Measurements from ENCODE around the gene DNM1L. TPM values are rescaled to one million over a fixed set of nuclear protein-coding genes. Genes with fewer than 3 reads are reported as not detected.
"Not testable (repeated sequence)": the region's sequence is repeated elsewhere in the genome, so short reads cannot be mapped to it uniquely, and the experiment has no call there.

DNM1L gene
- total and polyA plus RNA-seq, 2 donors: 36.7 to 37.4 TPM

DNA sequence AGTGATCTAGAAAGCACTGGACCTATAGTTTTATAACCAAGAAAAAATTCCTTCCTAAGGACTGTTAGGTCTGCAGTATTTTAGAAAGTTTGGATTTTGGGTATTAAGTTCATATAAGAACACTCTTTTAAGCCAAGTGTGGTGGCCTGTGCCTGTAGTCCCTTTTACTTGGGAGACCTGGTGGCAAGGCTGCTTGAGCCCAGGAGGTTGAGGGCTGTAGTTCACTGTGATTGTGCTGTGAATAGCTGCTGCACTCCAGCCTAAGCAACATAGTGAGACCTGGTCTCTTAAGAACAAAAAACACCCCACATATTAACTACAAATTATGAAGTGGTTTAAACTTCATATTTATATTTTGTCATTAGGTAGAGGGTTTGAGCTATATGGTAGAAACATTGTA lies 9.7 kb downstream of the DNM1L start:
- no peak overlapping the region for H3K27ac ChIP-seq (ENCODE audit: low read depth in 1 of 2, low read length in 1 of 2)
- H3K9me3 ChIP-seq (ENCODE audit: control insufficient read depth in 2 of 2, insufficient read depth in 1 of 2, low read length in 1 of 2): no peaks in the 10 kb centered on the region
- no peaks in the 10 kb centered on the region for H3K27me3 ChIP-seq (ENCODE audit: control insufficient read depth in 2 of 2, insufficient read depth in 1 of 2, low read length in 1 of 2)
- H3K4me1 ChIP-seq (ENCODE audit: control insufficient read depth in 2 of 2, insufficient read depth in 2 of 2, low read length in 2 of 2): no peaks in the 10 kb centered on the region
- peaks cover 0 to 3% of the 10 kb centered on the region in 2 donors for H3K36me3 ChIP-seq (ENCODE audit: control insufficient read depth in 2 of 2, insufficient read depth in 2 of 2, low read length in 1 of 2)
- DNase-seq (ENCODE audit: low read depth in 6 of 9, low spot score in 9 of 9): no peak
- H3K4me3 ChIP-seq (ENCODE audit: low read length in 2 of 2): no peak overlapping the region

DNA sequence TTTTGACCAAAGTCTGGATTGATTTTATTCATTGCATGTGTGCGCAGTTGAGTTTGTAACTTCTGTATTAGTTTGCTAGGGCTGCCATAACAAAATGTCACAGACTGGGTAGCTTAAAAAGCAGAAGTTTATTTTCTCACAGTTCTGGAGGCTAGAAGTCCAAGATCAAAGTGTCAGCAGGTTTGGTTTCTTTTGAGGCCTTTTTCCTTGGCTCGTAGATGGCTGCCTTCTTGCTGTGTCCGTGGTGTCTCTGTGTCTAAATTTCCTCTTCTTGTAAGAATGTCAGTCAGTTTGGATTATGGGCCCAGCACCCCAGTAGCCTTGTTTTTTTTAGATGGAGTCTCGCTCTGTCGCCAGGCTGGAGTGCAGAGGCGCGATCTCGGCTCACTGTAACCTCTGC lies 11.8 kb downstream of the DNM1L start:
- Histone ChIP-seq H3K4me3 (ENCODE audit: low read length in 2 of 2) (no peak overlapping the region), H3K9me3 (ENCODE audit: control insufficient read depth in 2 of 2, insufficient read depth in 1 of 2, low read length in 1 of 2) (no peaks in the 10 kb centered on the region), H3K36me3 (ENCODE audit: control insufficient read depth in 2 of 2, insufficient read depth in 2 of 2, low read length in 1 of 2) (no peaks in the 10 kb centered on the region), H3K27ac (ENCODE audit: low read depth in 1 of 2, low read length in 1 of 2) (no peak overlapping the region), H3K27me3 (ENCODE audit: control insufficient read depth in 2 of 2, insufficient read depth in 1 of 2, low read length in 1 of 2) (no peaks in the 10 kb centered on the region), H3K4me1 (ENCODE audit: control insufficient read depth in 2 of 2, insufficient read depth in 2 of 2, low read length in 2 of 2) (no peaks in the 10 kb centered on the region)
- 96% methylated on average over 8 of the region's 8 CpGs for WGBS
- no peak for DNase-seq (ENCODE audit: low read depth in 6 of 9, low spot score in 9 of 9)

DNA sequence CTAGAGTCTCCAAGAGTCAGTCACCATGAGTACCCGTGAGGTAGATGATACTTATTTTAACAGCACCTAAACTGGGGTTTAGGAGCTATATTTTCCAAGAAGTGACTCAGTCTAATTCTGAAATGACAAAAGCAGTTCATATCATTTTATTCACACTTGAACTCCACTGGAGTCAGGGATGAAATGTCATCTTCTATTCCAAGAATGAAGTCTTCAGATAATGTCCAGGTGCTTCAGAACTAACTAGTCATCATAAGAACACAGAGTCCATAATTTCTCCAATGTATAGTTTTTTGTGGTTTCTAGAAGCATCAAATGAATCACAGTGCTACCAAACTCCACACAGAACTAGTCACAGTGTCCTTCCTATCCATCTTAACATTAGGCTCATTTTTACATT lies 13.3 kb downstream of the DNM1L start:
- H3K4me3 ChIP-seq (ENCODE audit: low read length in 2 of 2): no peak overlapping the region
- no peaks in the 10 kb centered on the region for H3K9me3 ChIP-seq (ENCODE audit: control insufficient read depth in 2 of 2, insufficient read depth in 1 of 2, low read length in 1 of 2)
- no peaks in the 10 kb centered on the region for H3K36me3 ChIP-seq (ENCODE audit: control insufficient read depth in 2 of 2, insufficient read depth in 2 of 2, low read length in 1 of 2)
- H3K27me3 ChIP-seq (ENCODE audit: control insufficient read depth in 2 of 2, insufficient read depth in 1 of 2, low read length in 1 of 2): no peaks in the 10 kb centered on the region
- WGBS: 97% methylated on average over 1 of the region's 1 CpG
- no peak overlapping the region for H3K27ac ChIP-seq (ENCODE audit: low read depth in 1 of 2, low read length in 1 of 2)
- no peaks in the 10 kb centered on the region for H3K4me1 ChIP-seq (ENCODE audit: control insufficient read depth in 2 of 2, insufficient read depth in 2 of 2, low read length in 2 of 2)
- DNase-seq (ENCODE audit: low read depth in 6 of 9, low spot score in 9 of 9): no peak

DNA sequence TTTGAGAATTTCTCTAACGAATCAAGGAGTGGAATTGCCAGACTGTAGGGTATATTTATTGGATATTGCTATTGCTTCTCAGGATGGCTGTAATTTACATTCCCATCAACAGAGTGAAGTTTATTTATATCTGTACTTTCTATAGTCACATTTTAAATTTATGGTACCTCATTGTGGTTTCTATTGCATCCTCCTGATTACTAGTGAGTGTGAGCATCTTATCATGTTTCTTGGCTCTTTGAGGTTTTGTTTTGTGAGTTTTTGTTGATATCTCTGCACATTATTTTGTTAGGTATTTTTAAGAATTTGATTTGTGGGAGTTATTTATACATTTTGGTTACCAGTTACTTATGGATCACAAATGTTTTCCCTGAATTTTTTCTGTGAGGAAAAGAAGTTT lies 13.9 kb downstream of the DNM1L start:
- Histone ChIP-seq H3K27ac (ENCODE audit: low read depth in 1 of 2, low read length in 1 of 2) (no peak overlapping the region), H3K4me1 (ENCODE audit: control insufficient read depth in 2 of 2, insufficient read depth in 2 of 2, low read length in 2 of 2) (no peaks in the 10 kb centered on the region), H3K36me3 (ENCODE audit: control insufficient read depth in 2 of 2, insufficient read depth in 2 of 2, low read length in 1 of 2) (no peaks in the 10 kb centered on the region), H3K4me3 (ENCODE audit: low read length in 2 of 2) (no peak overlapping the region), H3K9me3 (ENCODE audit: control insufficient read depth in 2 of 2, insufficient read depth in 1 of 2, low read length in 1 of 2) (no peaks in the 10 kb centered on the region), H3K27me3 (ENCODE audit: control insufficient read depth in 2 of 2, insufficient read depth in 1 of 2, low read length in 1 of 2) (no peaks in the 10 kb centered on the region)
- 71% methylated on average over 1 of the region's 1 CpG for WGBS
- no peak for DNase-seq (ENCODE audit: low read depth in 6 of 9, low spot score in 9 of 9)

DNA sequence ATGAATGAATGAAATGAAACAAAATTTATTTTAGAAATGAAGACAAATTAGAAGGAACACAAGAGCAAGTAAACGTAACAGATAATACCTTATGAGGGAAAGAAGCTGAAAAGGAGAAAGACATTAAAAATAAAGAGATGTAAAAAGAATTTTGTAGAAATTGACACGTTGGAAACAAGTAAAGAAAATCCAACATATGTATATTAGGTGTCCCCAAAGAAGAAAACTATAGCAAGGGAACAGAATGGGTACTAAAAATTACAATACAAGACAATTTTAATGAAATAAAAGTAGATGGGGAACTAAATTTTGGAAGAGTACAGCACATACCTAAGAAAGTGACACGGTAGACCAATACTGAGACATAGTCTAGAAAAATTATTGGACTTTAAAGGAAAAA lies 16.7 kb downstream of the DNM1L start:
- no peak for DNase-seq (ENCODE audit: low read depth in 6 of 9, low spot score in 9 of 9)
- H3K9me3 ChIP-seq (ENCODE audit: control insufficient read depth in 2 of 2, insufficient read depth in 1 of 2, low read length in 1 of 2): no peaks in the 10 kb centered on the region
- WGBS: 98% methylated on average over 3 of the region's 3 CpGs
- no peaks in the 10 kb centered on the region for H3K36me3 ChIP-seq (ENCODE audit: control insufficient read depth in 2 of 2, insufficient read depth in 2 of 2, low read length in 1 of 2)
- H3K4me3 ChIP-seq (ENCODE audit: low read length in 2 of 2): no peak overlapping the region
- no peaks in the 10 kb centered on the region for H3K27me3 ChIP-seq (ENCODE audit: control insufficient read depth in 2 of 2, insufficient read depth in 1 of 2, low read length in 1 of 2)
- H3K4me1 ChIP-seq (ENCODE audit: control insufficient read depth in 2 of 2, insufficient read depth in 2 of 2, low read length in 2 of 2): no peaks in the 10 kb centered on the region
- H3K27ac ChIP-seq (ENCODE audit: low read depth in 1 of 2, low read length in 1 of 2): no peak overlapping the region

DNA sequence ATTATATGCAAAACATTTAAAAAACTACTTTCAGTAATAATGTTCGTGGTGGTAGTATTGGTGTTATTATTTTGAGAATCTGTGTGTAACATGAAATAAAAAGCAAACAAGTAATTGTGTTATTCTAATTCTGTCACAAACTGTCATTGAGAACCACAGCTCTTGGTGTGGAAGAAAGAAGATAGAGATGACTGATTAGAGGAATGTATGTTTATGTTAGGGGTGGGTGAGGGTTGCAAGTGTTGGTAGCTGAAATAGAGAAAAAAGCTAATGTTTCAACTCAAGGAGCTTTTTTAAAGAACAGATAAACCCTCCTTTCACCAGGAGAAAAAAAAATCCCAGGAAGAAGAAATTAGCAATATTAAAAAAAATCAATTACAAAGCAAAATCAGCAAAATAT lies 18.3 kb downstream of the DNM1L start:
- Histone ChIP-seq H3K27ac (ENCODE audit: low read depth in 1 of 2, low read length in 1 of 2) (no peak overlapping the region), H3K4me3 (ENCODE audit: low read length in 2 of 2) (no peak overlapping the region), H3K4me1 (ENCODE audit: control insufficient read depth in 2 of 2, insufficient read depth in 2 of 2, low read length in 2 of 2) (no peaks in the 10 kb centered on the region), H3K36me3 (ENCODE audit: control insufficient read depth in 2 of 2, insufficient read depth in 2 of 2, low read length in 1 of 2) (no peaks in the 10 kb centered on the region), H3K9me3 (ENCODE audit: control insufficient read depth in 2 of 2, insufficient read depth in 1 of 2, low read length in 1 of 2) (no peaks in the 10 kb centered on the region), H3K27me3 (ENCODE audit: control insufficient read depth in 2 of 2, insufficient read depth in 1 of 2, low read length in 1 of 2) (no peaks in the 10 kb centered on the region)
- no peak for DNase-seq (ENCODE audit: low read depth in 6 of 9, low spot score in 9 of 9)
- WGBS: 96% methylated on average over 1 of the region's 1 CpG

DNA sequence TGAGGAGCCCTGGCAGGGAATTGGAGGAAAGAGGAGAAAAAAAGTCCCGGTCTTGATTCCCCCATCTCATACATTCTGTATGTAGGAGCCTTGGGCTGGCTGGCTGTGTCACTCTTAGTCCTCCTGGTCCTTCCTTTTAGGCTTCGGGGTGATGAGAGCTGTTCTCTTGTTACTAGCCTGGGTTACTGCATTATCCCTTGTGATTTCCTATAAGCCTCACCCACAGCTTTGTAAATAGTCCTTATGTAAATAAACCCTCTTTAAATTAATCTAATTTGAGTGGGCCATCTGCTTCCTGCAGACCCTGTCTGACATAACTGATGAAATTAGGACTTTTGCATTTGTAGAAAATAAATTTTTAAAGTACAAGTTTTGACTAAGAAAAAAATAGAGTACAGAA lies 19.2 kb downstream of the DNM1L start:
- no peaks in the 10 kb centered on the region for H3K4me1 ChIP-seq (ENCODE audit: control insufficient read depth in 2 of 2, insufficient read depth in 2 of 2, low read length in 2 of 2)
- H3K9me3 ChIP-seq (ENCODE audit: control insufficient read depth in 2 of 2, insufficient read depth in 1 of 2, low read length in 1 of 2): no peaks in the 10 kb centered on the region
- WGBS: 87% methylated on average over 2 of the region's 2 CpGs
- no peak overlapping the region for H3K4me3 ChIP-seq (ENCODE audit: low read length in 2 of 2)
- H3K27me3 ChIP-seq (ENCODE audit: control insufficient read depth in 2 of 2, insufficient read depth in 1 of 2, low read length in 1 of 2): no peaks in the 10 kb centered on the region
- no peak for DNase-seq (ENCODE audit: low read depth in 6 of 9, low spot score in 9 of 9)
- no peak overlapping the region for H3K27ac ChIP-seq (ENCODE audit: low read depth in 1 of 2, low read length in 1 of 2)
- H3K36me3 ChIP-seq (ENCODE audit: control insufficient read depth in 2 of 2, insufficient read depth in 2 of 2, low read length in 1 of 2): no peaks in the 10 kb centered on the region

DNA sequence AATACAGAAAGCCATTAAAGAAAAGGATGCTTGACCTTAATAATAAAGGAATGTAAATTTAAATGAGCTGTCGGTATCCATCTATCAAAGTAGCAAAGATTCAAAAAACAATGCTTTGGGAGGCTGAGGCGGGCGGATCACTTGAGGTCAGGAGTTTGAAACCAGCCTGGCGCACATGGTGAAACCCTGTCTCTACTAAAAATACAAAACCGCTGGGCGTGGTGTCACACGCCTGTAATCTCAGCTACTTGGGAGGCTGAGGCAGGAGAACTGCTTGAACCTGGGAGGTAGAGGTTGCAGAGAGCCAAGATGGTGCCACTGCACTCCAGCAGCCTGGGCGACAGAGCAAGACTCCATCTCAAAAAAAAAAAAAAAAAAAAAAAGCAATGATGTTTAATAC lies 20.3 kb downstream of the DNM1L start:
- H3K27me3 ChIP-seq (ENCODE audit: control insufficient read depth in 2 of 2, insufficient read depth in 1 of 2, low read length in 1 of 2); H3K9me3 ChIP-seq (ENCODE audit: control insufficient read depth in 2 of 2, insufficient read depth in 1 of 2, low read length in 1 of 2); H3K36me3 ChIP-seq (ENCODE audit: control insufficient read depth in 2 of 2, insufficient read depth in 2 of 2, low read length in 1 of 2); DNase-seq (ENCODE audit: low read depth in 6 of 9, low spot score in 9 of 9); H3K4me3 ChIP-seq (ENCODE audit: low read length in 2 of 2); H3K27ac ChIP-seq (ENCODE audit: low read depth in 1 of 2, low read length in 1 of 2); H3K4me1 ChIP-seq (ENCODE audit: control insufficient read depth in 2 of 2, insufficient read depth in 2 of 2, low read length in 2 of 2): not testable (repeated sequence)
- WGBS: 98% methylated on average over 8 of the region's 8 CpGs

DNA sequence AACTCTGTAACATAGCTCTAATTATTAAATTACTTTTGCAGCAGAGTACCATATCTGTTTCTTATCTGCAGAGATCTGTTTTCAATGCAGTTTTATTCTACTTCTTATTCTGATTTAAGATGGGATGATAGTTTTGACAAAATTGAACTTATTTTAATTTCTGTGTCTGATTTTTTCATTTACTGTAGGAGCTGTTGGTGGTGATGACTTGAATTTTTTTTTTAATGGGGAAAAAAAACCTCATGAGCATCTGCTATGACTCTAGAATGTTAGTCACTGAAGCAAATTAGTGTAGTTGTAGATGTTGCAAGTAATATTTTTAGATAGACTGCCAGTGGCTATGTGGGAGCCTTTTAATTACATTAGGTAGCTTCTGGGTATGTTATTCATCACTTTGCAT lies 23.4 kb downstream of the DNM1L start:
- Histone ChIP-seq H3K4me1 (ENCODE audit: control insufficient read depth in 2 of 2, insufficient read depth in 2 of 2, low read length in 2 of 2) (no peaks in the 10 kb centered on the region), H3K4me3 (ENCODE audit: low read length in 2 of 2) (no peak overlapping the region), H3K27ac (ENCODE audit: low read depth in 1 of 2, low read length in 1 of 2) (no peak overlapping the region), H3K27me3 (ENCODE audit: control insufficient read depth in 2 of 2, insufficient read depth in 1 of 2, low read length in 1 of 2) (no peaks in the 10 kb centered on the region), H3K9me3 (ENCODE audit: control insufficient read depth in 2 of 2, insufficient read depth in 1 of 2, low read length in 1 of 2) (no peaks in the 10 kb centered on the region), H3K36me3 (ENCODE audit: control insufficient read depth in 2 of 2, insufficient read depth in 2 of 2, low read length in 1 of 2) (peaks cover 0 to 6% of the 10 kb centered on the region in 2 donors)
- DNase-seq (ENCODE audit: low read depth in 6 of 9, low spot score in 9 of 9): no peak

DNA sequence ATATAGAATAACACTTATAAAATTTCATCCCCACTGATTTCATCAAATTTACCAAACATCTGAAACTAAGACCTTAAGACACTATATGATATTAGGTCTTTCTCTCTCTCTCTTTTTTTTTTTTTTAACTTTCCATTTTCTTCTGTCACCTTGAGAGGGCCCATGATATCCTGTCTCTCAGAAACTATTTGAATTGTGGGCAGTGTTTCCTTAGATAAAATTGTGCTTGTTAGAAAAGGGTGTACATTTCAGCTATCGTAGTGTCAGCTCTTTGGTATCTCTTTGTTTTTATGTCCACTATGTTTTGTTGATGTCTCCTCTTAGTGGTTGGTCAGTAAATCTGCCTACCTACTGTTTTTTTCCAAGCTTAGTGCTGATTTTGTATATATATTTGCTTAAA lies 23.8 kb downstream of the DNM1L start:
- Histone ChIP-seq H3K9me3 (ENCODE audit: control insufficient read depth in 2 of 2, insufficient read depth in 1 of 2, low read length in 1 of 2) (no peaks in the 10 kb centered on the region), H3K27me3 (ENCODE audit: control insufficient read depth in 2 of 2, insufficient read depth in 1 of 2, low read length in 1 of 2) (no peaks in the 10 kb centered on the region), H3K27ac (ENCODE audit: low read depth in 1 of 2, low read length in 1 of 2) (no peak overlapping the region), H3K4me3 (ENCODE audit: low read length in 2 of 2) (no peak overlapping the region), H3K4me1 (ENCODE audit: control insufficient read depth in 2 of 2, insufficient read depth in 2 of 2, low read length in 2 of 2) (no peaks in the 10 kb centered on the region), H3K36me3 (ENCODE audit: control insufficient read depth in 2 of 2, insufficient read depth in 2 of 2, low read length in 1 of 2) (peaks cover 0 to 7% of the 10 kb centered on the region in 2 donors)
- DNase-seq (ENCODE audit: low read depth in 6 of 9, low spot score in 9 of 9): no peak
- 94% methylated on average over 1 of the region's 1 CpG for WGBS
